Measurements from ENCODE around the gene ING1.
"Not testable (repeated sequence)": the region's sequence is repeated elsewhere in the genome, so short reads cannot be mapped to it uniquely, and the experiment has no call there.

ING1 gene

DNA sequence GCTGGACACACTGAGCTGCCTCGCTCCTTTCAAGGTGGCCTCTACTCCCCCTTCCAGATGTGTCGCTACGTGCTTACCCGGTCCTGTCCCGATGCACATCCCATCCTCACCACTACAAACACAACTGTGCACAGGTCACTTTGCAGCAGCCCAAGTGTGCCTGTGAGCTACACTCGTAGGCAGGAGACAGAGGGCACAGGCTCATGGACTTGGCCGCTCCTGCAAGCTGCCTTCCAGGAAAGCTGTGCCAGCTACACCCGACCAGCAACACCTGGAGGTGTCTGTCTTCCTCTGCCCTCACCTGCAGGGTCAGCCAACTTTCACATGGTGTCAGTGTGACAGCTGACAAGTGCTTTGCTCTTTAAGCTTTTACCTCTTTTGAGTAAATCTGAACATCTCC, 23.0 kb upstream of the ING1 start:
- DNase-seq (ENCODE audit: low read depth in 2 of 3, low spot score in 1 of 3) = no peak

DNA sequence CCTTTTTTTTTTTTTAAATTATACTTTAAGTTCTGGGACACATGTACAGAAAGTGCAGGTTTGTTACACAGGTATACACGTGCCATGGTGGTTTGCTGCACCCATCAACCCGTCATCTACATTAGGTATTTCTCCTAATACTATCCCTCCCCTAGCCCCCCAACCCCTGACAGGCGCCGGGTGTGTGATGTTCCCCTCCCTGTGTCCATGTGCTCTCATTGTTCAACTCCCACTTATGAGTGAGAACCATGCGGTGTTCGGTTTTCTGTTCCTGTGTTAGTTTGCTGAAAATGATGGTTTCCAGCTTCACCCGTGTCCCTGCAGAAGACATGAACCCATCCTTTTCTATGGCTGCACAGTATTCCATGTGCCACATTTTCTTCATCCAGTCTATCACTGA, 17.7 kb upstream of the ING1 start:
- DNase-seq (ENCODE audit: low read depth in 2 of 3, low spot score in 1 of 3) = not testable (repeated sequence)

DNA sequence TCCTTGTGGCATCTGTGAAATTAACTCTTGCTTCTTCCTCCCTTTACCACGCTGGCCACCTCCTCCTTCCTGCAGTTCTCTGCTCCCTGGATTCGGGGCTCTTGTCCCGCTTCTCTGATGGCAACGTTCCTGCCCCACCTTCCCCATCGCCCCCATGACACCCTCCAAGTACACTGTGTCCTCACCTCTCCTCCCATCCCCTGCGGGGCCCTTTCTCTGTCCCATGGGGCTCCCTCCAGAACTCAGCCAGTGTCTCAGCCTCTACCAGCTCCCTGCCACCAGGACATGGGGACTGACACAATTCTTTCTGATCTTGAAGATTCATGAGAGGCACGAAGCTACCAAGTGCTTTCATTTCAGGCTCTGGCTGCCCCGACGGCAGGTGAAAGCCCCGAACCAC, 16.7 kb upstream of the ING1 start:
- DNase-seq (ENCODE audit: low read depth in 2 of 3, low spot score in 1 of 3) = no peak

DNA sequence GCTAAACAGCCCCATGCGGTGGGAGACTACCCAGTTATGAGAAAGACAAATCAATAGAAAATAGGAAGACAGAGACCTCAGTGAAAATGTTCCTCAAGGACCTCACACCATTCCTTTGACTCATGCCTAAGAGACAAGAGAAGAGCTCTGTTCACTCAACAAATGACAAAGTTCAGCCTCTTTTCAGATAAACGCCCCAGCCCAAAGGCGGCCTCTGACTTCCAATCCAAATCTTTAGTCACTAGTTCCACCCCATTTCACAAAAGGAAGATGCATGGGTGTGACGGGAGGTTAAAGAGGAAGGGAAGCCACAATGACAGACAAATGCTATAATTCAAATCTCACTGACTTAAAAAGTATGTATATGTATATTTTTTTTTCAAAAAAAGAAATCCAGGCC, 15.7 kb upstream of the ING1 start:
- DNase-seq (ENCODE audit: low read depth in 2 of 3, low spot score in 1 of 3) = no peak

DNA sequence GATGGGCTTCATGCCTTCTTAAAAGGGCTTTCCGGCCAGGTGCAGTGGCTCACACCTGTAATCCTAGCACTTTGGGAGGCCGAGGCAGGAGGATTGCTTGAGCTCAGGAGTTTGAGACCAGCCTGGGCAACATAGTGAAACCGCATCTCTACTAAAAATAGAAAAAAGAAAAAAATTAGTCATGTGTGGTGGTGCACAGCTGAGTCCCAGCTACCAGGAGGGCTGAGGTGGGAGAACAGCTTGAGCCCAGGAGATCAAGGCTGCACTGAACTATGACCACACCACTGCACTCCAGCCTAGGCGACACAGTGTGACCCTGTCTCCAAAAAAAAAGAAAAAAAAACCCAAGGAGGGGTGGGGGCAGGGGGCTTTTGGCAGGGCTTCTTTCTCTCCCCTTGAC, 14.8 kb upstream of the ING1 start:
- DNase-seq (ENCODE audit: low read depth in 2 of 3, low spot score in 1 of 3) = no peak

DNA sequence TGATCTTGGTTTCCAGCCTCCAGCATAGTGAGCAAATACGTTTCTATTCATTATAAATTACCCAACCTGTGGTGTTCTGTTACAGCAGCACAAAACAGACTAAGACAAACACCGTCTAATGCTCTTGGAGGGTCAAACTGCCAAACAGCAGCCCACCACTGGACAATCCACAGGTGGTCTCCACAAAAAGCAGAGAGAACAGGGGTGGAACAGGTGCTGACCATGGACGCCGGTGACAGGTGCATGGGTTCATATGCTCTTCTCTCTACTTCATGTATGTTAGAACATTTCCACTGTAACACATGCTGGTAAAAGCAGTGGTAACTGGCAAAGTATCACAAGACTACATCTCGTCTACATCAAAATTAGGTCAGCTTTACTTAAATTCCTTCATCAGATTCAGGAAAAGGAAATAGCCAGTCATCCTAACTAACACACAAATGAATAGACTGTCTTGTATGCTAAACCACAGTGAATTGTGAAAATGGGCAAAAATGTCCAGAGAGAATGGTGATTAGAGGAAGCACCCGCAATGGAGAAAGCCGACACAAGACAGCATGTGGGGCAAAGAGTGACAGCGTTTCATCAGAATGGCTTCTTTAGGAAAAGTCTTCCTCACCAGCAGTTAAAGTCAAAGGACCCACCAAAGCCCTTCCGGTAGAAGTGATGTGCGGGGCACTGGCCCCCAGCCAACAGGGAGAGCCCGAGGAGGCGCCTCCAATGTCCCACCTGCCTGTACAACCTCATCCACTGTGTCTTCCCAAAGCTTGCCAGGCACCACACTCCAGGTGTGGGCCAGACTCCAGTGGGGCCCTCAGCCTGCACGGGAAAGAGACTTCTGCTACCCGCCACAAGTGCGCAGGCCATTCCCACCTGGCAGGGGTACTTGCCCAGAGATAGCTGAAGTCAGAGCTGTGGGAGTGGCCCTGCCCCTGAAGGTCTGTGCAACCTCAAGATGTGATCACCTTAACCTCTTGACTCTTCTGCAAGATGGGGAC, 14.1 kb upstream of the ING1 start:
- DNase-seq (ENCODE audit: low read depth in 2 of 3, low spot score in 1 of 3) = no peak

DNA sequence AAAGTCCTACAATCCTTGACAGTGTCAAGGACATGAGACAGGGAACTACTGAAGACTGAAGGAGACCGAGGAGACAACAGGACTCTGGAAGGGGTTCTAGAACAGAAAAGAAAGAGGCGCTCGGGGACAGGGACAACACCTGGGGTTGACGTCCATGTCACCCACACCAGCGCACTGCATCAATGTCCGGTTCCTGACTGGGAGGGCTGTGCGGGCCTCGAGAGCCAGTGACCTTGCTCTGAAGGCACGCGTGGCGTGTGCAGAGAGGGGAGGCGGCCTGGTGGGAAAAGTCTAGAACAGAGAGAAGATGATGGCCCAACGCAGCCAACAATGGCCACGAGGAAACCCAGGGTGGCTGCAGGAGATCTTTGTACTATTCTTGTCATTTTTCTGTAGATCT, 13.3 kb upstream of the ING1 start:
- DNase-seq (ENCODE audit: low read depth in 2 of 3, low spot score in 1 of 3) = no peak

DNA sequence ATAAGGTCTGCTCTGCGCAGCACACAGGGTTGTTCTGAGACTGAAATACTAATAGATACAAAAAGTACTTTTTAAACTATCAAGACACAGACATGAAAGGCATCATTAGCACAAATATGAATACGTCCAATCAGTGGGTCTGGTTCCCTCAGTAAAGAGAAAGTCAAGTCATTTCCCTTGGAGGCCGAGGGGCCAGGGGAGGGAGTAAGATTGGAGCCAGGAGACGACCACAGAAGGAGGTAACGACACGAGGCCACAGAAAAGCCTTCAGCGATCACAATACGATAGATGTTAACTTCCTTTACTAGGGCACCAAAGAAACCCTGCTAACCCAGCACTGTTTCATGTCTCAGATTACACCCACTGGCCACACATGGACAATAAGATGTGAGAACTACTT, 12.9 kb upstream of the ING1 start:
- DNase-seq (ENCODE audit: low read depth in 2 of 3, low spot score in 1 of 3) = no peak

DNA sequence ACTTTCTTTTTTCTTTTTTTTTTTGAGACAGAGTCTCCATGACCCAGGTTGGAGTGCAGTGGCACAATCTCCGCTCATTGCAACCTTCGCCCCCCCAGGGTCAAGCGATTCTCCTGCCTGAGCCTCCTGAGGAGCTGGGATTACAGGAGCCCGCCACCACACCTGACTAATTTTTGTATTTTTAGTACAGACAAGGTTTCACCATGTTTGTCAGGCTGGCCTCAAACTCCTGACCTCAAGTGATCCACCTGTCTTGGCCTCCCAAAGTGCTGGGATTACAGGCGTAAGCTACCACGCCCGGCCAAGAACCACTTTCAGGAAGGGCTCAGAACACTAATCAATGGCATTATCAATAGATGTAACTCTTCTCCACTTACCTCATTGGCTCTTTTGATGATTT, 12.4 kb upstream of the ING1 start:
- not testable (repeated sequence) for DNase-seq (ENCODE audit: low read depth in 2 of 3, low spot score in 1 of 3)

DNA sequence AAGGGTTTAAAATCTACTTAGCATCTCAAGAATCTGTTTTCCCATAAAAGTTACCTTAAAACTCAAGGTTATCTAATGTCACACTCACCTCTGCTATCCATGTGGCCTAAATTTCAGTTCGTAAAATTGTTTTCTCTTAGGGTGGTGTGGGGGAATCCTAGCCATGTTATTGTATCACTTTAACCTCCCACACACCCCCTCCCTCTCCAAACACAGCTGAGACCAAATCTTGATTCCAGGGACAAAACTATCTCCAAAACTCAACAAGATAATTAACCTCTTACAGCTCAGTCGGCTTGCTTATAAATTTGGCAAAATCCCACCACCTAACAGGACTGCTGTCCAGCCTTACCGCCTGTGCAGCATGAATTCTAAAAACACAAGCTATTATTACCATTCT, 11.4 kb upstream of the ING1 start:
- no peak for DNase-seq (ENCODE audit: low read depth in 2 of 3, low spot score in 1 of 3)

DNA sequence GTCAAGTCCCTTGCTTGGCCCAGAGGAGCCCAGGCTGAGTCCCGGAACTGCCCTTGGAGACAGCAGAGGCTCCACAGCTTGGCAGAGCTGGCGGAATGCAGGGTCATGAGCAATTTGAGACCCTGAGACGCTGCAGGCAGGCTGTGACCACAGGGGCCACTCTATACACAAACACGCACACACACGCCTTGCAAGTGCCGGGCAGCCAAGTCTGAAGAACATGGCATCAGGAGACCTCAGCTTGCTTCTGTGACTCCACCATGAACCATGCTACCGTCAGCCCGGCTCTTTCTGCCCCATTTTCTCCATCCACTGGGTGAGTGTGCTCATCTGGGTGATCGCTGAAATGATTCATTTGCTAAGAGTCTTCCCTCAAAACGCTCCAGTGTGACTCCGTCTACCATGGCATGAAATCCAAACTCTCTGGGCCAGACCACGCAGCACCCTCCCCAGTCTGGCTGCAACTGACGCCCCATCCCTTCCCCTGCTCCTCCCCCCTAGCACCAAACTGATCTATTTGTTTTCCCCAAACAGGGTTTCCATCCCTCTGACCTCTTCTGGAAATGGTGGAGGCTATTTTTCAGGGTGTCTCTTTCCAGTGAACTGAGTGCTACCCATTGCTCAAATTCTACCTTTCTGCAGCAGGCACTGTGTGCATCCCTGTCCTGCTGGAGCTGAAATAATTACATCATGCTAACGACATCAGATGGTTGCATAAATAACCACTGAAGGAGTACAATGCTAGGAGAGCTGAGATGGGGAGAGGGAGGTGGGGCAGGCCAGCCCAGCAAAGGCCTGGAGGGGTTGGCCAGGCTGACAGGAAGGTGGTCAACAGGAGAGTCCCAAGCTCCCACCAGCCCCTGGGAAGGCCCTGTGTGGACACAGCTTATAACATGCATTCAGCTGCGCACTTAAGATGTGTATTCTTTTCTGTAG, 10.6 kb upstream of the ING1 start:
- no peak for DNase-seq (ENCODE audit: low read depth in 2 of 3, low spot score in 1 of 3)

DNA sequence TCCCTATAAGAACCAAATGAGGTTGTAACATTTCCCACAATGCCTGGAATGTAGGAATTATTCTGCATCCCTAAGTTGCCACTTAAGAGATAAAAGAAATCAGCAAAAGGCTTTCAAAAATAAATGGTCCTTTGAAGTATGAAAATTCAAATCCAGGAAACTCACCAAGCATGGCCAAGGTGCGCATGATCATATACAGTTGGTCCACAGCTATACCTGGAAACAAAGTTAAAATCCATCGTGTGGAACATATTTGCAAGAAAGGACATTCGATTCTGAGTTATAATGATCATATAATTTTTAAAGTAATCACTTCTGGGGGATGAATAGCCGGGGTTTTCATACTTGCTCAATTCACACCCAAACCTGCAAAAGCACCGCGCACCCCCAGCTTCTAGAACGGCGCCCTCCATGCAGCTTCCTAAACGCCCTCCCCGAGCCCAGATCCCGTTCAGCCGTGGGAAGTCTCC, 8.1 kb upstream of the ING1 start:
- no peak for DNase-seq (ENCODE audit: low read depth in 2 of 3, low spot score in 1 of 3)

DNA sequence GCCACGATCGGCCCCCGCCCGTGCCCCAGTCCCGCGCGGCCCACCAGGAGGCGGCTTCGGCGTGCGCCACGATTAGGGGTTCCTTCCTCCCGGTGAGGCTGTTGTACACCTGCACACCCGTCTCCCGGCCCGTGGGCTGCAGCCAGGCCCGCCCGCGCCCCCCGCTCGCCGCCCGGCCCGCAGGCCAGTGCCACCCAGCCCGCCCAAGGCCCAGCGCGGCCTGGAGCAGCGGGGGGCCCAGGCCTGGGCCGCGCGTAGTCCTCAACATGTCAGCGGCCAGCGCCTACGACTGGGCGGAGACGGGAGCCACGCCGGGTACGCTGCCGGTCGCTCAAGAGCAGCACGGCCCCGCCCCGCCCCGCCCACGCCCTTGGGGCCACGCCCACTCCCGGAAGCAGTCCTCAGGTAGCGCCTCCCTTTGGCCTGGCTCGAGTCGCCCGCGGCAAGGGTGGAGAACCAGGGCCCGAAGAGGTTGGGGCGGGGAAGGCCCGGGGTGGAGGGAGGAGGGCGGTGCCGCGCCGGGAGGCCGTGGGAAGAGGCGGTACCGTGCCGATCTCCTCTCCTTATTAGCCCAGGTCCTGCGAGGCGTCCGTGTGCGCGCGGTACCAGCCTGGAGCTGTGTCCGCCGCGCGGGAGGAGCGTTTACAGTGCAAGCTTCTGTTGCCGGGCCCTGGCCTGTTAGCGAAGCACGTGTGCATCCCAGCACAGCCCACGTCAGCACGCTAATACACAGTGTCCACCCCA, 7.5 kb upstream of the ING1 start, which contains the start of gene CARS2:
TSS of gene CARS2 (minus strand) at position 291 of the 744 bp plus-strand sequence. CDS start at position 268, 23 bp downstream.
- peak; percentile 87 to 93 (median 92) for DNase-seq (ENCODE audit: low read depth in 2 of 3, low spot score in 1 of 3)

DNA sequence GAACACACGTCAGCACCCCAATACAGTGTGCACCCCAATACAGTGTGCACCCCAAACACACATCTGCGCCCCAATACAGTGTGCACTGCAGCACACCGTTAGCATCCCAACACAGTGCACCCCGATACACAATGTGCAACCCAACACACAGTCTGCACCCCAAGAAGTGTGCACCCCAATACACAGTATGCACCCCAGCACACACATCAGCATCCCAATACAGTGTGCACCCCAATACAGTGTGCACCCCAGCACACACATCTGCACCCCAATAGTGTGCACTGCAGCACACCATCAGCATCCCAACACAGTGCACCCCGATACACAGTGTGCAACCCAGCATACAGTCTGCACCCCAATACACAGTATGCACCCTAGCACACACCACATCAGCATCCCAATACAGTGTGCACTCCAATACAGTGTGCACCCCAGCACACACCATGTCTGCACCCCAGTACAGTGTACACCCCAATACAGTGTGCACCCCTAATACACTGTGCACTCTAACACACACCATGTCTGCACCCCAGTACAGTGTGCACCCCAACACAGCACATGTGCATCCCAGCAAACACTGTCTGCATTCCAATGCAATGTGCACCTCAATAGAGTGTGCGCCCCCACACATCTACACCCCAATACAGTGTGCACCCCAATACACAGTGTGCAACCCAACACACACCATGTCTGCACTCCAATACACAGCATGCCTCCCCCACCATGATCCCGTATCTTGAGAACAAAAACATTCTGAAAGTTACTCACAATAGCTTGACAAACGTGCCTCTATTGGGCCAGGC, 6.7 kb upstream of the ING1 start:
- DNase-seq (ENCODE audit: low read depth in 2 of 3, low spot score in 1 of 3) = no peak

DNA sequence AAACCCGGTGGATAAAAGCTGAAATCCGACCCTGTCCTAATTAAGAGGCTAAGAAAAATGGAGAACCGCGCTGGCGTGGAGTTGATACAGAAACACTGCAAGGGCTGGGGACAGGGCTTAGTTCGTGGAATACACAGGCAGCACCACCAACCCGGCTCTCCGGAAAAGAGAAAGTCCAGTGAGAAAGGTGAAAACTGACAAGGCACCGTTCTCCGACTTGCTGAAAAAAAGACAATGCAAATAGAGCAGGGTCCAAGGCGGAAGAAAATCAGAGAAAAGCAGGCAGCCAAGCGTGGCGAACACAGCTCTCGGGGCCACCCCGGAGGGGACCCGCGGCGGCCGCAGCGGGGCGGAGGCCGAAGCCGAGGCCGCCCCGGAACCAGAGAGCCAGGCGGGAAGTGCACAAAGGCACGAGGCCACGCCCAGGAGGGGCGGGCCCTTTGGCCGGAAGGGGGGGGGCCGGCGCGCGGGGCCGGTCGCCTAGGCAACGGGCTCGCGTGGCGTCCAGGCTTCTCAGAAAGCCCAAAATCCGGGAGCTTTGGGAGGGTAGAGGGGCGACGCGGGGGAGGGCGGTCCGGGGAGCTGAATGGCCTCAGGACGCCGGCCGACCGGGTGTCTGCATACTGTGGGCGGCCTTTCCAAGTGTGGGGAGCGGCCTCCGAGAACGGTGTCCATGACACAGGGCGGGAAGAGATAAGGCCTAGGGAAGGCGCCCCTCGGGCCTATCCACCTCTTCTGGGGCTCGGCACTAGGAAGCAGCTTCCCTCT, 1.2 kb upstream of the ING1 start:
- peak; percentile 74 to 85 (median 77) for DNase-seq (ENCODE audit: low read depth in 2 of 3, low spot score in 1 of 3)

DNA sequence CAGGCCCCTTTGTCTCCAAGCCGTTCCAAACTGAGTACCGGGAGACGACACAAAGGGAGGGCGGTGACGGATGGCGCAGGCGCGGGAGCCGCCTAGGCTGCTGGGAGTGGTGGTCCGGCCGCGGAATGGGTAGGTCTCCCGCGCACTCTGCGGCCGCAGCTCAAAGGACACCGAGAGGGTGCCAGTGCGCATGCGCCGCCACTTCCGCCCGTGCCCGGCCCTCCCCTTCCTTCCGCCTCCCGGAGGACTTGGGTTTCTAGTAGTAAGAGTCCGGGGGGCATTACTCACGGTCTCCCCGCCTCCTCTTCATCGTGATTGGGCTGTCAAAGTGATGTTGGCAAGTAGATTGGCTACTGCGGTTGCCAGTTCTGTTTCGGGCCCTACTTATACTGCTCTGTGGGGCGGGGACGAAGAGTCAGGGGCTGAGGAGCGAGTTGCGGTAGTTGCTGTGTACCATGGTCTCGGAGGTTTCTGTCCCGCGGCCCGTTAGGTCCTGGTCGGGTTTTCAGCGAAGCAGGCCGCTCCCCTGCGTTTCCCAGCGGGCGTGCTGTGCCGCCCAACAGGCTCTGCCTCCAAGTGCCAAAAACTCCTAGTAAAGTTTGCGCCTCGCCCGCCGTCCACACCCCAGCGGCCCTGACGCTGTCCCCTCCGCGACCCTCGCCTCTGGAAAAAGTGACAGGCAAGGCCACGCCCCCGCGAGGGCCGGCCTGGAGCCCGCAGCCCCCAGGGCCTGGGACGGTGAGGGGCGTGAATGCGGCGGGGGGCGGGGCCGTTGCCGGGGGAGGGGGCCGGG, 455 bp upstream of the ING1 start:
- DNase-seq (ENCODE audit: low read depth in 2 of 3, low spot score in 1 of 3) = peak; percentile 97 to 99 (median 98)

DNA sequence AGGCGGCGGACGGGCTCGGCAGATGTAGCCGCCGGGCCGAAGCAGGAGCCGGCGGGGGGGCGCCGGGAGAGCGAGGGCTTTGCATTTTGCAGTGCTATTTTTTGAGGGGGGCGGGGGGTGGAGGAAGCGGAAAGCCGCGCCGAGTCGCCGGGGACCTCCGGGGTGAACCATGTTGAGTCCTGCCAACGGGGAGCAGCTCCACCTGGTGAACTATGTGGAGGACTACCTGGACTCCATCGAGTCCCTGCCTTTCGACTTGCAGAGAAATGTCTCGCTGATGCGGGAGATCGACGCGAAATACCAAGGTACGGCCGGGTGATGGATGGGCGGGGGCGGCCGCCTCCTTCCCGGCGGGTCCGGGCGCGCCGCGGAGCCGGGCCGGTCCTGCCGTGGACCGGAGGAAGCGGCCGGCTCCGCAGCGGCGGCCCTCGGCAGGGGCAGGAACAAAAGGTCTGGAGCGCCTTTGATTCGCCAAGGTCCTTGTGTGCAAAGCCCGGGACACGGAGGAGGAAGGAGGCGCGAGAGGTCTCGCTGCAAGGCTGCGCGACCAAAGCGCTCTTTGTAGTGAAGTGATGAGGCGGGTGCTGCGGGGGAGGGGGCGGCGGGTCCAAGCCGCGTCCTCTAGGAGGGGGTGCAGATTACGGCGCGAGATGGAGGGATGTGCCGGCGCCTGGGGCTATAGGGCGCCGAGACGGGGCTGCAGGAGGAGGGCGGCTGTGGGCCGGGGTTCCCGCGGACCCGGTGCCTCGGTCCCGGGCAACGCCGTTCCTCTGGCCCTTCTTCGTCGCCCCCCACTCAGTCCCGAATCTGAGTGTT, 689 bp downstream of the ING1 start:
- DNase-seq (ENCODE audit: low read depth in 2 of 3, low spot score in 1 of 3) = peak; percentile 49 to 55 (median 49)
